Measurements from ENCODE around the gene CA4. TPM values are rescaled to one million over a fixed set of nuclear protein-coding genes. Genes with fewer than 3 reads are reported as not detected.
"Not testable (repeated sequence)": the region's sequence is repeated elsewhere in the genome, so short reads cannot be mapped to it uniquely, and the experiment has no call there.

CA4 gene
- polyA plus RNA-seq: not detected

DNA sequence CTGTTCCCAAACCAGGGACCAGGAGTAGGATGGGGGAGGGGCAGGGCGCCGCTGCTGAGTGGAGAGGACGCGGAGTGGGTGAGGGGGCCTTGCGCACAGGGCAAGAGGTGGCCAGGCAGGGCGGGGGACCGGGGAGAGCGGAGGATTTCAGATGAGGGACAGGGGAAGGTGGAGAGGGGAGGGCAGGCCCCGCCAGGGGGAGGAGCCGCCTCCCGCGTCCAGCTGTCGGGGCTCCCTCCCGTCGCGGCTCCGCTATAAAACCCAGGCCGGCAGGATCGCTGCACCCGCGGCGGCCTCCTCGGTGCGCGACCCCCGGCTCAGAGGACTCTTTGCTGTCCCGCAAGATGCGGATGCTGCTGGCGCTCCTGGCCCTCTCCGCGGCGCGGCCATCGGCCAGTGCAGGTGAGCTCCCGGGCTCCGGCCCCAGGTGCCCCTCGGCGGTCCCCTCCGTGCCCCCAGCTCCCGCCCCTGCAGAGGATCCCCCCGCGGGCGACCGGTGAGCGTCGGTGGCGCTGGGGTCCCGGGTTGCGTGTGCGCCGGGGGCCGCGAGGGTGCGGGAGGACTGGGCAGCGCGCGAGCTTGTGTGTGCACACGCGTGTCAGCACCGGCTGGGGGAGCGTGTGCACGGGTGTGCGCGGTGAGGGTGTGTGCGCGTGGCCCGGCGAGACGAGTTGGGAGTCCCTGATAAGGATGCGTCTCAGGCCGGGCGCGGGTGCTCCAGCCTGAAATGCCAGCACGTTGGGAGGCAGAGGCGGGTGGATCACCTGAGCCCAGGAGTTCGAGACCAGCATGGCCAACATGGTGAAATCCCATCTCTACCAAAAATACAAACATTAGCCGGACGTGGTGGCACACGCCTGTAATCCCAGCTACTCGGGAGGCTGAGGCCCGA is at the start of gene CA4:
Gene CA4 (plus strand): TSS at position 283 of the 892 bp plus-strand sequence. CDS start 62 bp downstream, at position 345.
- Mint-ChIP-seq H3K4me1 (peaks cover 7 to 8% of the 10 kb centered on the region in 2 donors), H3K36me3 (no peaks in the 10 kb centered on the region), H3K27me3 (ENCODE audit: low read depth in 3 of 3) (peaks cover 17 to 33% (median 27%) of the 10 kb centered on the region in 3 donors), H3K4me3 (peak within 1 kb of the TSS in 3 of 5 donors; percentile 36 to 49 (median 43)), H3K27ac (no peak within 1 kb of the TSS), H3K9me3 (peaks cover 0 to 2% (median 0%) of the 10 kb centered on the region in 6 donors)
- no peak for DNase-seq

- H3K27ac Mint-ChIP-seq, H3K9me3 Mint-ChIP-seq, DNase-seq, H3K4me3 Mint-ChIP-seq, H3K36me3 Mint-ChIP-seq: not testable (repeated sequence)
- Mint-ChIP-seq H3K4me1 (peaks cover 10% of the 10 kb centered on the region in 2 donors), H3K27me3 (ENCODE audit: low read depth in 3 of 3) (peaks cover 8 to 15% (median 14%) of the 10 kb centered on the region in 3 donors)
Observed at GRCh38 chr17:60100577-60100976, 49.2 kb upstream of the CA4 start.

DNA sequence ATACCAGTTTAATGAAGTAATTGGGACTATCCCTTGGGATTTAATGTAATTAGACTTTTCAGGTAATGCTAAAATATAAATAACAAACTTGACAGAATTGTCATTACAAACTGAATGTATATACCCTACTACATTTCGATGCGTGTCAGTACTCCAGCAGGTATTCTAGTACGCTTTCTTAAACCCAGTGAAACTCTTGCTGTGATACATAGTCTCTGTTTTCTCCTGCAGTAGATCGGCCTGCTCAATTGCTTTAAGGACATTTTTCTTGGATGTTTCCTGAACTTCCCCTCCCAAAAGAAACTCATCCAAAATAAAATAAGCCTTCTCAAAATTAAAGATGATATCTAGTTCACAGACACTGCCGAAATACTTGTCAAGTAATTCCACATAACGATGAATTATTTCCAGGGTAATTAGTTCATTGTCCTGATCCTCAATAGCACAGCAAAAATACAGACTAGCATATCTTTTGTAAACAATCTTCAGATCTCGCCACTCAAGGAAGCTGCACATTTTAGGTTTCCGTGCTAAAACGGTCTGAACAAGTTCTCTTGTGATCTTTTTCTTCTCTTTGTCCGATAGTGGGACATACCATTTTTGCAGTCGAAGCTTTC is 47.6 kb upstream of the CA4 start:
- H3K36me3 Mint-ChIP-seq, H3K9me3 Mint-ChIP-seq, DNase-seq: not testable (repeated sequence)
- Mint-ChIP-seq H3K4me1 (peaks cover 10 to 19% of the 10 kb centered on the region in 2 donors), H3K27ac (peak overlapping the region in 2 of 6 donors; percentile 31 to 62), H3K27me3 (ENCODE audit: low read depth in 3 of 3) (peaks cover 6 to 14% (median 13%) of the 10 kb centered on the region in 3 donors), H3K4me3 (peak overlapping the region in 4 of 5 donors; percentile 44 to 67 (median 50))

GRCh38 chr17:60102632-60103096 is 47.1 kb upstream of the CA4 start:
- Mint-ChIP-seq H3K36me3 (no peaks in the 10 kb centered on the region), H3K4me3 (peak overlapping the region in 4 of 5 donors; percentile 32 to 67 (median 48)), H3K4me1 (peaks cover 10 to 19% of the 10 kb centered on the region in 2 donors), H3K27ac (peak overlapping the region in 1 of 6 donors; percentile 31), H3K27me3 (ENCODE audit: low read depth in 3 of 3) (peaks cover 6 to 14% (median 12%) of the 10 kb centered on the region in 3 donors), H3K9me3 (no peaks in the 10 kb centered on the region)
- DNase-seq: no peak

- Mint-ChIP-seq H3K4me3 (no peak overlapping the region), H3K36me3 (no peaks in the 10 kb centered on the region), H3K9me3 (no peaks in the 10 kb centered on the region), H3K27me3 (ENCODE audit: low read depth in 3 of 3) (peaks cover 6 to 10% (median 9%) of the 10 kb centered on the region in 3 donors), H3K4me1 (peaks cover 10 to 19% of the 10 kb centered on the region in 2 donors), H3K27ac (no peak overlapping the region)
- no peak for DNase-seq
Observed at GRCh38 chr17:60103957-60104356, 45.8 kb upstream of the CA4 start.

- no peak overlapping the region for H3K27ac Mint-ChIP-seq
- H3K36me3 Mint-ChIP-seq: no peaks in the 10 kb centered on the region
- H3K27me3 Mint-ChIP-seq (ENCODE audit: low read depth in 3 of 3): peaks cover 6 to 9% (median 7%) of the 10 kb centered on the region in 3 donors
- DNase-seq: no peak
- H3K9me3 Mint-ChIP-seq: no peaks in the 10 kb centered on the region
- H3K4me3 Mint-ChIP-seq: no peak overlapping the region
- H3K4me1 Mint-ChIP-seq: peaks cover 10 to 19% of the 10 kb centered on the region in 2 donors
Observed at GRCh38 chr17:60106340-60107059, 43.3 kb upstream of the CA4 start.

DNA sequence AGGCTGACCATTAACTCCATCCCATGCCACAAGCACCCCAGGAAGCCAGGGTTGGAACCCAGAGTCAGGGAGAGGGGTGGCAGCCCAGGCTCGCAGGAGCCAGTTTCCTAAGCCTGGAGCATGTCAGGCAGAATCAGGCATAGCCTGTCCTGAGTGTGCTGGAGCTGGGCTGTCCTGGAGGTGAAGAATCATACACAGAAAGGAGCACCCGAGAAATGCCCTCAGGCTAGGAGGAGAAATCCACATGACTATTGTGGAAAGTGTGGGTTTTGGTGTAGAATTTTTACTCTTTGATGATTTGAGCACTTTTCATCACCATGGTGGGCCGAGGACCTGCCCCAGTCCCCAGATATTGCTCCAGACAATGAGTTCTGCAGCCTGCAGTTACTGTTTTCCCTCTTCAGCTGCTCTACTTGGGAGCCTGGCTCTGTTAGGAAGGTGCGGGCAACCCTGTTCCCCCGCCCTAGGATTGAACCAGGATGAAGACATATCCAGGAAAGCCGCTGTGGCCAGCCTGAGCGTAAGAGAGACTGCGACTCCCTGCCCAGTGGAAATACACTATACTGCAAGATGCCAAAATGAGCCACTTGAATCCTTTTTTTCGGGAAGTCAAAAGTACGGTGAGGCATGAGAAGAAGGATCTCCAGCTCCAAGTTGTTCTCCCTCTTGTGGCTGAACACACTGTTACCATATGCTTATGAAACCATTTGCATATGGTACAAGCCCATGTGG is 42.1 kb upstream of the CA4 start:
- Mint-ChIP-seq H3K36me3 (no peaks in the 10 kb centered on the region), H3K27ac (no peak overlapping the region), H3K27me3 (ENCODE audit: low read depth in 3 of 3) (peaks cover 4 to 5% (median 5%) of the 10 kb centered on the region in 3 donors), H3K9me3 (no peaks in the 10 kb centered on the region), H3K4me1 (peaks cover 4 to 11% of the 10 kb centered on the region in 2 donors), H3K4me3 (no peak overlapping the region)
- DNase-seq: no peak

DNA sequence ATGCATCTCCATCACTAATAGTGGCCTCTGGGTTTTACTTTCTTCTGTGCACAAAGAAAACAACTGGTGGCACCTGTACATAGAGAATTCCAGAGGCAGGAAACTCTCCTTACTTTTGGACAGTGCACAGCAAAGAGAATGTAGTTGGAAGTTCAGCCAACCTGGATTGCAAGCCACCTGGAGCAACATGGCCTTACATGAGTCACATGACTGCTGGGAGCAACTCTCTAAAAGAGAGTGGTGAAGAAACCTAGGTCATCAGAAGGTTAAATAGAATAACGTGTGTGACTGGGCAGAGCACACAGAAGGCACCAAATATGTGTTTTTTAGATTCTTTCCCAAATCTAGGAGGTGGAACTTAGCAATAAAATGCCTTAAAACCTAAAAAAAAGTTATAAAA is 41.5 kb upstream of the CA4 start:
- not testable (repeated sequence) for H3K9me3 Mint-ChIP-seq, H3K36me3 Mint-ChIP-seq

GRCh38 chr17:60108712-60109111 is 41.1 kb upstream of the CA4 start:
- H3K27ac Mint-ChIP-seq: no peak overlapping the region
- no peak overlapping the region for H3K4me3 Mint-ChIP-seq
- H3K36me3 Mint-ChIP-seq: no peaks in the 10 kb centered on the region
- peaks cover 0 to 9% of the 10 kb centered on the region in 2 donors for H3K4me1 Mint-ChIP-seq
- peaks cover 4 to 5% (median 5%) of the 10 kb centered on the region in 3 donors for H3K27me3 Mint-ChIP-seq (ENCODE audit: low read depth in 3 of 3)
- H3K9me3 Mint-ChIP-seq: no peaks in the 10 kb centered on the region
- no peak for DNase-seq

More for the DNA sequence above, 41.5 kb upstream of the CA4 start:
- H3K27ac Mint-ChIP-seq; DNase-seq; H3K27me3 Mint-ChIP-seq (ENCODE audit: low read depth in 3 of 3); H3K4me3 Mint-ChIP-seq; H3K4me1 Mint-ChIP-seq: not testable (repeated sequence)

GRCh38 chr17:60109161-60109560 is 40.6 kb upstream of the CA4 start:
- Mint-ChIP-seq H3K27ac (no peak overlapping the region), H3K36me3 (no peaks in the 10 kb centered on the region), H3K27me3 (ENCODE audit: low read depth in 3 of 3) (peaks cover 0 to 2% (median 1%) of the 10 kb centered on the region in 3 donors), H3K4me1 (peaks cover 0 to 9% of the 10 kb centered on the region in 2 donors), H3K9me3 (no peaks in the 10 kb centered on the region), H3K4me3 (no peak overlapping the region)
- DNase-seq: no peak

GRCh38 chr17:60110586-60110985 is 39.2 kb upstream of the CA4 start:
- Mint-ChIP-seq H3K36me3 (no peaks in the 10 kb centered on the region), H3K4me1 (peaks cover 0 to 9% of the 10 kb centered on the region in 2 donors), H3K27me3 (ENCODE audit: low read depth in 3 of 3) (peaks cover 0 to 1% (median 0%) of the 10 kb centered on the region in 3 donors), H3K4me3 (no peak overlapping the region), H3K27ac (no peak overlapping the region), H3K9me3 (no peaks in the 10 kb centered on the region)
- no peak for DNase-seq

DNA sequence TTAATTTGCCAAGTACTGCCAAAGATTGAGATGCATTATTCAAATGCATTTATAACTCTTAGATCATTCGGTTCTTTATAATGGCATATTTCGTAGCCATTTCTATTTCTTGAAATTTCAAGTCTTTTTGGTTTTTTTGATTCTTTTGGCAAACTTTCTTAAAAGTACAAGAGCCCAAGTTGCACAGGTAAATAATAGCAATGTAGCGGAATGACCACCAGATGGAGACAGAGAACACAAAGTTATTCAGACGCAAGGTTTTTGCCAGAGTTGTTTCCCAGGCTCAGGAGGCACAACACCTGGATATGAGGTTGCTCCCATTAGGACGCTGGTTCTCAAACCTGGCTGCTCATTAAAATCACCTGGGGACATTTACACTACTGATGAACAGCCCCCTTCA is 38.1 kb upstream of the CA4 start:
- not testable (repeated sequence) for H3K4me3 Mint-ChIP-seq; H3K4me1 Mint-ChIP-seq; H3K36me3 Mint-ChIP-seq; H3K27ac Mint-ChIP-seq; H3K27me3 Mint-ChIP-seq (ENCODE audit: low read depth in 3 of 3); H3K9me3 Mint-ChIP-seq
- DNase-seq: peak in 1 of 3 donors; percentile 2

- not testable (repeated sequence) for H3K27ac Mint-ChIP-seq; H3K4me3 Mint-ChIP-seq; H3K36me3 Mint-ChIP-seq; DNase-seq; H3K9me3 Mint-ChIP-seq; H3K27me3 Mint-ChIP-seq (ENCODE audit: low read depth in 3 of 3); H3K4me1 Mint-ChIP-seq
Observed at GRCh38 chr17:60115364-60115763, 34.4 kb upstream of the CA4 start.

Measured in immature natural killer cell (primary cell).